Stimulated activated CD8-positive, alpha-beta memory T cell treated with anti-CD3 and anti-CD28 coated beads, Interleukin-7, amount 100 ng/mL, for 1 hour (primary cell): ENCODE results near the gene SRRM3.
"Not testable (repeated sequence)": the region's sequence is repeated elsewhere in the genome, so short reads cannot be mapped to it uniquely, and the experiment has no call there.

Experiments
- DNase-seq, 2 donors: peaks; one replicate each; pipeline ENCODE4 v3.0.0-alpha.2; 2020; ENCODE audit warnings: low read depth in 2 of 2

The SRRM3 gene

GRCh38 chr7:76265299-76265698 lies 63.6 kb downstream of the SRRM3 start:
- no peak for DNase-seq

GRCh38 chr7:76267107-76267893 lies 65.6 kb downstream of the SRRM3 start:
- no peak for DNase-seq

- DNase-seq = no peak
These were observed 66.1 kb downstream of the SRRM3 start for GRCh38 chr7:76267894-76268183.

- no peak for DNase-seq
These were observed 66.7 kb downstream of the SRRM3 start for GRCh38 chr7:76268376-76268775.

GRCh38 chr7:76269895-76270294 lies 68.2 kb downstream of the SRRM3 start:
- DNase-seq = no peak

- DNase-seq = not testable (repeated sequence)
These were observed 69.7 kb downstream of the SRRM3 start for GRCh38 chr7:76271384-76271783.

- DNase-seq = no peak
These were observed 70.4 kb downstream of the SRRM3 start for GRCh38 chr7:76272142-76272541.

GRCh38 chr7:76272851-76273497 lies 71.3 kb downstream of the SRRM3 start:
- no peak for DNase-seq

GRCh38 chr7:76273503-76273902 lies 71.8 kb downstream of the SRRM3 start:
- DNase-seq = no peak

- no peak for DNase-seq
These were observed 76.8 kb downstream of the SRRM3 start for GRCh38 chr7:76278540-76278939.

GRCh38 chr7:76280408-76280807 lies 78.7 kb downstream of the SRRM3 start:
- no peak for DNase-seq

- DNase-seq = no peak
These were observed 79.5 kb downstream of the SRRM3 start for GRCh38 chr7:76281006-76281705.

GRCh38 chr7:76281706-76282343 lies 80.1 kb downstream of the SRRM3 start:
- no peak for DNase-seq

- no peak for DNase-seq
These were observed 80.9 kb downstream of the SRRM3 start for GRCh38 chr7:76282344-76283253.

- DNase-seq = no peak
These were observed 81.8 kb downstream of the SRRM3 start for GRCh38 chr7:76283254-76284159.

GRCh38 chr7:76285604-76286374 lies 84.1 kb downstream of the SRRM3 start:
- DNase-seq = no peak

GRCh38 chr7:76286842-76287403 lies 85.2 kb downstream of the SRRM3 start:
- no peak for DNase-seq

GRCh38 chr7:76290847-76291350 lies 89.2 kb downstream of the SRRM3 start:
- not testable (repeated sequence) for DNase-seq
